GM10266 (cell line): ENCODE measurements around the gene AMDHD2.

ENCODE experiments used
- DNase-seq: peaks from one replicate; pipeline ENCODE4 v3.0.0; 2012; ENCODE audit errors: extremely low spot score
- CTCF ChIP-seq: IDR thresholded peaks from 2 replicates; pipeline ENCODE4 v1.5.1; 2012; ENCODE audit warnings: mild to moderate bottlenecking, low read depth; ENCODE audit not compliant: control insufficient read depth, insufficient read depth; ENCODE audit errors: missing control alignments

Gene AMDHD2

DNA sequence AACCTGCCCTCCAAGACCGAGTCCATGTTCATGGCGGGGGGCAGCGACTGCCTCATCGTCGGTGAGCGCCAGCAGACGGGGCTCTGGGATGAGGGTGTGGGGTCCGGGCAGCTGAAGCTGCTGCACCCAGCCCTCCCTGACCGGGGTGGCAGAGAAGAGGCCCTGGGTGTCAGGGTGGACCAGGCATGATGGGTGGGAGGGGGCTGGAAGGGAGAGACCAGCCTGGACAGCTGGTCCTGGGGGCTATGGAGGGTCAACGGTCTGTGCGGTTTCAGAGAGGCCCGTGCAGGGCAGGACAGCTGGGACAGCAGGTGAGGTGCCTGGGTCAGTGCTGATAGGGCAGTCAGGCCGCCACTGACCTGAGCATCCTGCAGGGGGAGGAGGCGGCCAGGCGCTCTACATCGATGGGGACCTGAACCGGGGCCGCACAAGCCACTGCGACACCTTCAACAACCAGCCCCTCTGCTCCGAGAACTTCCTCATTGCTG is 19.7 kb upstream of the AMDHD2 start:
- TF ChIP-seq CTCF, result no peak
- no peak for DNase-seq

DNA sequence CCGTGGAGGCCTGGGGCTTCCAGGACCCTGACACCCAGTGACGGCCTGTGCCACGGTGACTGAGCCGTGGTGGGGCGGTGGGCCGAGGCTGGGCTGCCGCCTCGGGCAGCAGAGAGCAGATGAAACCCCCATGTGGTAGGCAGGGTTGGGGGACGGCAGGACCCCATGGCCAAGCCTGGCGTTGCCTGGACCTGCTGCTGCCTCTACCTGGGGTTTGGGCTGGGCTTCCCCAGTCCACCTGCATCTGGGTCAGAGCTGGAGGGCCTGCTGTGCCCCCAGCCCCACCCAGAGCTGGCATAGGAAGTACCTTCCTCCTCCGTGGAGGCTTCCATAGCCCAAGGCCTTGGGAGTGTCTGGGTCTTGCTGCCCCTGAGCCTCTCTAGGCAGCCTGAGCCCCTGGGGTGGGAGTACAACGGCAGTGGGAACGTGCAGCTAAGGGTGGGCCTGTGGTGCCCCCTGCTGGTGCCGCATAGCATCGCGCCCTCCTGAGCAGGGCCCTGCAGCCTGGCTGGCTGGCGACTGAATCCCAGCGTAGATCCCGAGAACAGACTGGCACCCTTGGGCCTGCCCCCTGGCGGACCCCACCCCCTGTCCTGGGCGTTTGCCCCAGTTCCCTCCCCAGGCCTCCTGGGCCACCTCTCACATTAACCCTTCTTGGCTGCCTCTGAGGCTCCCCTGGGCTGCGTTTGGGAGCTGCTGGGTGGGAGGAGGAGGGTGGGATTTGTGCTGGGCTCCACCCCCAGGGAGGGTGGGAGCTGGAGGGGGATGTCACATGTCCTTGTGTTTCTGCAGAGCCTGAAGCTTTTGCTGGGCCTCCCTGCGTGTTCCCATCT is 19.0 kb upstream of the AMDHD2 start:
- TF ChIP-seq CTCF, result peak; percentile 97
- DNase-seq, result peak; percentile 88

DNA sequence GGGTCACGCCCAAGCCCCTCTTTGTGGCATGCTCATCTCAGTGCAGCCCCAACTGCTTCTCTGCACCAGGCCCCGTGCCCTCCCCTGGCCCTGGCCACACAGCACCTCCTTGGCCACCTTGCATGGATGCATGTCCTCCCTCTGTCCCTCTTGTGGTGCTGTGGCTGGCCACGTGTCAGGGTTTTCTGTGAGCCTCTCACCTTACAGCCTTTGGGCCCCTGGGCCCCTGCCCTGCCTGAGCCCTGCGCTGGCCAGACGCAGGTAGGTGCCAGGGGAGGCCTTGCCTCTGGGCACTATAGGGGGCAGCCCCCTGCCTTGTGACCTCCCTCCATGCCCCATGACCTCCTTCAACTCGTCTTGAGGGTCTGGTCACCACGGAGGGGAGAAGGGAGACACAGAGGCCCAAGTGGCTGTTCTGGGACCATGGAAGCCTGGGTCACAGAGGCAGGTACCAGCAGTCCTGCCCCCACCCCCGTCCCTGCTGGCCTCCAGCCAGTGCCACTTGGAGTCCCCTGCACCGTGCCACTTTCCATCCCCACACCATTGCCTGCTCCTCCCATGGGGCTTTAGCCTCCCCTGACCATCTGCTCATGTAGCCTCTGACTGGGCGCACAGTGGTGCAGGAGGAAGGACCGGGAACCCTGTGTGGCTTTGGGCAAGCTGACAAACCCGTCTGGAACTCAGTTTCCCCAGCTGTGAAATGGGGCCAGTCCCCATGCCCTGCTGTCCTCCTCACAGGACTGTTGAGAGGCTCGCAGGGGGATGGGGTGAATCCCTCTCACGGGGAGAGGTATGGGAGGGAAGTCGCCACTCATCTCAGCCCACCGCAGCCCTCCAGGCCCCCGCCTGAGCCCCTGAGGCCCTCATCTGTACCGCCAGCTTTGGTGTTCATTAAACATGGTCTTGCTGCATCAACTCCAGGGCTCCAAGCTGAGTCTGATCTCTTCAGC is 17.9 kb upstream of the AMDHD2 start:
- no peak for TF ChIP-seq CTCF
- DNase-seq, result no peak

DNA sequence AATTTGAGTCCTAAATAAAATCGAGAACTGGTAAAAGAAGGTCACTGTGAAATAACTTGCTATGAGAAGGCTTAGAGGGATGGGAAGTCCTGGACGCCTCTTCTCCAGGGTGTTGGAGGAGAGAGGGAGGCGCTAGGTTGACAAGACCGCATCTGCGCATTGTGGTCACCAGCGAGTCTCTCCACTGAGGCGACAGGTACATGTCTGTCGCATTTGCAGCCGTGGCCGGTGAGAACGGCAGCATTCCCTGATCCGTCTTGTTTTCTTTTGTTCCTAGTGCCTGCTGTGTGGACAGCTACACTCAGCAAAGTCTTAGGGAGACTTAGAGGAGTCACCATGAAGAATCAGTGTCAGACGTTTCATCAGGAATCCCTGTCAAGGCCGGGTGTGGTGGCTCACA is 14.5 kb upstream of the AMDHD2 start:
- DNase-seq, result no peak
- no peak for TF ChIP-seq CTCF

GRCh38 chr16:2507052-2507659 is 13.0 kb upstream of the AMDHD2 start:
- DNase-seq, result peak; percentile 77
- TF ChIP-seq CTCF, result peak; percentile 22

DNA sequence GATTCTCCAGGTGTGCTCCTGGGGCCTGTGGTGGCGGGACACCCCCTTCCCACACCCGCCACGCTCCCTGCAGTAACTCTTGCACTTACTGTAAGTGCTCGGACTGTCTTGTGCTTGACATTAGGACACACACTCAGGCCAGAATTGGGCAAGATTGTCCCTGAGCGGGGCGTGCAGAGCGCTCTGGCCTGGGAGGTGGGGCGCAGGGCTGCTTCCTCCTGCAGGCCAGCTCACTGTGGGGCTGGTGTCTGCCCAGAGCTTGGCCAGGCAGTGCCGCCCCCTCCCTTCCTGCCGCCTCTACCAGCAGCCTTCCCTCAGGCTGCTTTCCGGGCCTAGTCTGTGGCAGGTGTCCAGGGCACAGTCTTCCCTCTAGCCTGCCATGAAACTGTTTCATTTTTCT is 12.5 kb upstream of the AMDHD2 start:
- DNase-seq, result no peak
- TF ChIP-seq CTCF, result no peak
